HG03442 (cell line): ENCODE results near the gene GSG1L.
"Not testable (repeated sequence)": the region's sequence is repeated elsewhere in the genome, so short reads cannot be mapped to it uniquely, and the experiment has no call there.

Source experiments
- ATAC-seq: cut with Tn5 transposase; IDR thresholded peaks from one replicate; pipeline ENCODE4 v1.9.1; 2021; ENCODE audit warnings: mild to moderate bottlenecking, moderate library complexity; ENCODE audit not compliant: unreplicated experiment

GSG1L gene

GRCh38 chr16:27954191-27954590 lies 109.3 kb downstream of the GSG1L start:
- no peak for ATAC-seq

DNA sequence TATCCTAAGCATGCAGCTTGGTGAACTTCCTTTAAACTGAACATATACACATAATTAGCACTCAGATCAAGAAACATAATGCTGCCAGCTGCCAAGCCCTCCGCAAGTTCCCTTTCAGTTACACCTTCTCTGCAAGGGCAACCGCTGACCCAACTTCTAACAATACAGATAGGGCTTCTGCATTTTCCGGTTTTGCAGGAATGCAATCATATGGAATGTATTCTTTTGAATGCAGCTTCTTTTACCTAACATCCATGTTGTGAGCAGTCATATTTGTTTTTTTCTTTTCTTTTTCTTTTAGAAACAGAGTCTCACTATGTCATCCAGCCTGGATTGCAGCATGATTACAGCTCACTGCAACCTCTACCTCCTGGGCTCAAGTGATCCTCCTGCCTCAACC lies 110.7 kb downstream of the GSG1L start:
- ATAC-seq: no peak

DNA sequence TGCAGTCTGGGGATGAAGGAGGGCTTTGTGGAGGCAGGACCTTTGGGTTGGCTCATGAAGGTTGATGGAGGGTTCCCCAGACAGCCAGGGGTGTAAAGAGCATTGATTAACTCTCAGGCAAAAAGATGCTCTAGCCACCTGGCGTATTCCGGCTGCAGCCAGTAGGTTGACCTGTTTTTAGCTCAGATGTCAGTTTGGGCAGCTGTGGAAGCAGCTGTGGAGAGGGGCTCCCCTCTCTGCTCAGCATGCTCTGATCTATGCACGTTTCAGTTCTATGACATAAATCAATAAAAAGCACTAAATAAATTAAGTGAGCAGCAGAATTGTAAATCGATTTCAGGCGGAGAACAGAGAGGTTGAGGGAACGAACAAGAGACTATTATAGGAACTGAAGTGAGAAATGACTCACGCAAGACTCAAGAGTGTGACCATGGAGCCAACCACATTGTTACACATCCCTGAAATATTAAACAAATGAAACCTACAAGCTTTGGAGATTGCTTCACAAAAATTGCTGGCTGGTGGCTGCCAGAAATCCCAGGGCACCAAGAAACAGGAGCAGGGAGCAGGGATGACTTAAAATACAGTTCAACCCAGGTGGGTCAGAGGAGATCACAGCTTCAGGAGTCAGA lies 111.9 kb downstream of the GSG1L start:
- ATAC-seq: no peak

DNA sequence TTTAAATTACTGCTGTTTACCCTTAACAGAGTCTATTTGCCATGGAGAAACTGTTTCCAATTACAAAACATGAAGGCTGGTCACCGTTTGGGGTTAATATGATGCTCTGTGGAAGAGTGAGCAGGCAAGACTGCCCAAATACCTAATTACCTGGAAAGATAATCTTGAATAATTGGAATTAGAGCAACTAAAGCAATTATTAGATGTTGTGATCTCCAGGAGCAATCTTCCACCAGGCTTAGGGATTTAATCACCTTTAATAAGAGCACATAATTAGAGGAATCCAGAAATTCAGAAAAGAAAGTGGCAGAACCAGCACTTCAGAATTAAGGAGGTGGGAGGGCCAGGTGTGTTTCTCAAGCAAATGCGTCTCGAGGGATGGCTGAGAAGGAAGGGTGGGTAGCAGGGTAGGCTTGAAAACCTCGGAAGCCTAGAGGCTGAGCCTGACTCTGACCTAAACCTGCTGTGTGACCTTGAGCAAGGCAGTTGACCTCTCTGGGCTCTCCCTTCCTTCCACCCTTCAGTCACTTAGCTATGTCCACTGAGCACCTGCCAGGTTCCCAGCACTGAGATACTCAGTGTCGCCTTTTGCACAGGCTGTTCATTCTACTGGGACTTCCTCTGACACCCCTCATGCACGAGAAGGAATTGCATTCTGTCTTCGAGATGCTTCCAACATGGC lies 113.2 kb downstream of the GSG1L start:
- ATAC-seq: no peak

- no peak for ATAC-seq
Measured at GRCh38 chr16:27947696-27948095, 115.8 kb downstream of the GSG1L start.

GRCh38 chr16:27945233-27945973 lies 118.1 kb downstream of the GSG1L start:
- no peak for ATAC-seq

DNA sequence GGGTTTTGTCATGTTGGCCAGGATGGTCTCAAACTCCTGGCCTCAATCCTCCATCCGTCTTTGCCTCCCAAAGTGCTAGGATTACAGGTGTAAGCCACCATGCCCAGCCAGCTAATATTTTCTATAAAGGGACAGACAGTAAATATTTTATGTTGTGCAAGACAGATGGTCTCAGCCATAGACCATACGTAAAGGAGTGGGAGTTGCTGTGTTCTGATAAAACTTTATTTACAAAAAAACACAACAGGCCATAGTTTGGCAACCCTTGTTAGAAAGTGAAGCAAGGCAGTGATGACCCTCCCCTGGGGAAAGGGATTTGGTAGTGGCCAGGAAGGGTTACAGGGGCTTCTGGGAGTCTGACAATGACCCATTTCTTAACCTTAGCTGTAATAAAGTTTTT lies 119.7 kb downstream of the GSG1L start:
- ATAC-seq: no peak

DNA sequence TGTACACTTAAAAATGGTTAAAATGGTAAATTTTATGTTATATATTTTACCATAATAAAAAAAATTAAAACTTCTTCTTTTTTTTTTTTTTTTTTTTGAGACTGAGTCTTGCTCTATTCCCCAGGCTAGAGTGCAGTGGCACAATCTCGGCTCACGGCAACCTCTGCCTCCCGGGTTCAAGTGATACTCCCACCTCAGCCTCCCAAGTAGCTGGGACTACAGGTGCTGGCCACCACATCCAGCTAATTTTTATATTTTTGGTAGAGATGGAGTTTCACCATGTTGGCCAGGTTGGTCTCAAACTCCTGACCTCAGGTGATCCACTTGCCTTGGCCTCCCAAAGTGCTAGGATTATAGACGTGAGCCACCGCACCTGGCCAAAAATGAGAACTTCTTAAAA lies 121.4 kb downstream of the GSG1L start:
- ATAC-seq: not testable (repeated sequence)

- ATAC-seq: no peak
Measured at GRCh38 chr16:27935076-27935475, 128.4 kb downstream of the GSG1L start.

- ATAC-seq: no peak
Measured at GRCh38 chr16:27932542-27933135, 130.9 kb downstream of the GSG1L start.

GRCh38 chr16:27929818-27930217 lies 133.7 kb downstream of the GSG1L start:
- ATAC-seq: no peak

- no peak for ATAC-seq
Measured at GRCh38 chr16:27928542-27928941, 135.0 kb downstream of the GSG1L start.

DNA sequence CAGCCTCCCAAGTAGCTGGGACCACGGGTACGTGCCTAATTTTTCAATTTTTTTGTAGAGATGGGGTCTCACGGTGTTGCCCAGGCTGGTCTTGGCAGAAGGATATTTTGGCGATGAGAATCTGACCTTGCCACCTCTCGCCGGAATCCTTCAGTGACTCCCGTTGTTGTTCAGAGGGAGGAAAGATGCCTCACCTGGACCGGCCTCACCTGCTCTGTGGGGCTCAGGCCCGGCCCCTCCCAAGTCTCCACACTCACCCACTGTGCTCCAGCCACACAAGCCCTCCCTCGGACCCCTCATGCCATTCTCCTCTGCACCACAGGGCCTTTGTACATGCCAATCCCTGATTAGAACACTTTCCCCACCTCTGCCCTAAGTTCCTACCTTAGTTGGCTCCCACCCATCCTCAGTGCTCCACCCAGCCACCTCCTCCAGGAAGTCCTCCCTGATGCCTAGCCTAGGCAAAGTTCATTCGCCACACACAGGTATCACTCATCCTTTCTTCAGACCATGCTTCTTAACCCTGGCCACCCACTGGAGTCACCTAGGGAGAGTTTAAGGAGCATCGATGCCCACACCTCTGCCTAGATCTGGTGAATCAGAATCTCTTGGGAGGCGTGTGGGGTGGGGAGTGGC lies 136.1 kb downstream of the GSG1L start:
- no peak for ATAC-seq

DNA sequence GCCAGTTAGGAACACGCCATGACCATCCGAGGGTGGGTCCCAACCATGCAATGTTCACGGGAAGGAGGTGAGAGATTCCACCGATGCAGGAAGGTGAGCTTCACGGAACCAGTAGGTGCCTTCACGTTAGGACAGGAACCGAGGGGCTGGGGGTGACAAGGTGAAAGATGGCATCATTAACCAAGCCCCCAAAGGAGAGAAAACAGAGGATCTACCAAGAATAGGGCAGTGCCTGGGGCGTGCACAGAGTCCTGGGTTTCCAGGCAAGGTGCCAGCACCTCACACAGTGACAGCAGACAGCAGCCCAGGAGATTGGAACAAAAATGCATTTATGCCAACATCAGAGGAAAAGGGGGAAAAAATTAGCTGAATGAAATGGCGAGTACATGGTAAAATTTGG lies 137.9 kb downstream of the GSG1L start:
- ATAC-seq: no peak

- ATAC-seq: no peak
Measured at GRCh38 chr16:27924411-27925118, 138.9 kb downstream of the GSG1L start.

DNA sequence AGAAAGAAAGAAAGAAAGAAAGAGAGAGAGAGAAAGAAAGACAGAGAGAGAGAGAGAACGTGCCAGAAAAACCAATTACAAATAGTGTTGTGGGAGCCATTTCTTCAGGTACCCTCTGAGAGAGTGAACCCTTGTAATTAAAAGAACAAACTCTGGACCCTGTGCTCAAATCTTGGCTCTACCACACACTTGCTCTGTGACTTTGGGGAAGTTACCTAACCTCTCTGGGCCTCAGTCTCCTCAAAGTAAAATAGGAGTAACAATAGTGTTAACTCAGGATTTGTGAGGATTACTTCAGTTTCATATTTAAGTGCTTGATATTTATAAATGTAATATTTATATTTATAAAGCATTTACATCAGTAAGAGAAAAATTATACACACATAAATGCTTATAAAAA lies 139.8 kb downstream of the GSG1L start:
- ATAC-seq: no peak

GRCh38 chr16:27922433-27922832 lies 141.1 kb downstream of the GSG1L start:
- no peak for ATAC-seq

- ATAC-seq: no peak
Measured at GRCh38 chr16:27921134-27921533, 142.4 kb downstream of the GSG1L start.

DNA sequence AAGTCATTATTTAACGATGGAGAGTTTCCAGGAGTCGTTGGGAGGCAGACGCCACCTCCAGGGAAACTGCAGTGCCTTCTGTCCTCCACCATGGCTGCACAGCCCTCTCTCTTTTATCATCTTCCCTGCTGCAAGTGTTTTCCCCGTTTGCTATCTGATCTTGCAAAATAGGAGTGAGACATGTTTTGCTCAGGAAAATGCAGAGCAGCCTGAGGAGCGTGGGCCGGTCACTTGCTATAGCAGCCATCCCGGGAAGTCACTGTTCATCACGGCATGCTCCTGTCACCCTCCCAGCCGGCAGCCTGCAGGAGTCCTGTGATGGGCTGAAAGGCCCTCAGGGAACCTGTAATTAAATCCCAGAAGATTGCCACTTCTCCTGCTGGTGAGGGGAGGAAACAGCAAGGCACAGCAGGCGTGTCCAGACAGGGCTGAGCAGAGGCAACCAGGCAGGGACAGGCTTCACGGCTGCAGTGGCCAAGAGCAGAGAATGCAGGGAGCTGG lies 143.1 kb downstream of the GSG1L start:
- ATAC-seq: no peak

DNA sequence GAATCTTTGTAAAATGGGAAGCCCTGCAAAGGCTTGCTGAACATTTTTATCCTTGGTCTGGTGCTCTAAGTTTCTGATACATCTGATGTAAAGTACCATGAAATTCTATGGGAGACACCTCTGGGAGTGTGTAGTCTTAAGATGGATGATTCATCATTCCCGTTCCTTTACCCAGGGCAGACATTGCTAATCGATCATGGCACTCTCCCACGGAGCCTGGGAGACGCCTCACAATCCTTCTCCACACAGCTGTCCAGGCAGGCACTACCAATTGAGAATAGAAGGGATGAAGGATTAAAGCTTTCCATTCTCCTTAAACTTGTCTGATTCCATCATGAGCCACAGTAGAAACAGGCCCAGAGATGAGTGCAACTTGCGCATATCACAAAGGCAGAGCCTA lies 144.8 kb downstream of the GSG1L start:
- no peak for ATAC-seq
